ENCODE data around the gene ARRDC4. TPM values are rescaled to one million over a fixed set of nuclear protein-coding genes. Genes with fewer than 3 reads are reported as not detected.

The ARRDC4 gene
- total RNA-seq, 2 donors from 2014 or later = 2.1 TPM

- H3K4me1 ChIP-seq (ENCODE audit: control insufficient read depth, insufficient read depth, low read length) = no peaks in the 10 kb centered on the region
- no peaks in the 10 kb centered on the region for H3K4me1 Mint-ChIP-seq
- H3K36me3 Mint-ChIP-seq (ENCODE audit: low read depth) = no peaks in the 10 kb centered on the region
- H3K27ac Mint-ChIP-seq = no peak overlapping the region
- 80 to 89% methylated on average over 7 to 9 of the region's 9 CpGs for WGBS, 2 experiments (ENCODE audit: insufficient coverage in 1 of 2, insufficient read length in 1 of 2)
- TF ChIP-seq CTCF (conservative IDR thresholded peaks at IDR 0.05) = no peak
- no peak overlapping the region for H3K4me3 ChIP-seq (ENCODE audit: low read length)
- no peaks in the 10 kb centered on the region for H3K9me3 Mint-ChIP-seq
- H3K27me3 Mint-ChIP-seq (ENCODE audit: insufficient read depth) = no peaks in the 10 kb centered on the region
- no peak overlapping the region for H3K9ac ChIP-seq (ENCODE audit: extremely low read depth, low read length, poor library complexity, severe bottlenecking)
- H3K36me3 ChIP-seq (ENCODE audit: control insufficient read depth, insufficient read depth, low read length) = no peaks in the 10 kb centered on the region
- H3K9me3 ChIP-seq (ENCODE audit: control insufficient read depth, low read length) = no peaks in the 10 kb centered on the region
- DNase-seq = no peak
- no peak overlapping the region for H3K27ac ChIP-seq (ENCODE audit: low read depth, low read length)
- no peaks in the 10 kb centered on the region for H3K27me3 ChIP-seq (ENCODE audit: control insufficient read depth, insufficient read depth, low read length, poor library complexity, severe bottlenecking)
- H3K4me3 Mint-ChIP-seq = no peak overlapping the region
Observed at GRCh38 chr15:98005659-98006058, 45.2 kb downstream of the ARRDC4 start.

GRCh38 chr15:98009169-98009568 is 48.7 kb downstream of the ARRDC4 start:
- no peak for DNase-seq
- Mint-ChIP-seq H3K27me3 (ENCODE audit: insufficient read depth) (no peaks in the 10 kb centered on the region), H3K9me3 (no peaks in the 10 kb centered on the region), H3K4me1 (no peaks in the 10 kb centered on the region), H3K4me3 (no peak overlapping the region), H3K27ac (no peak overlapping the region), H3K36me3 (ENCODE audit: low read depth) (no peaks in the 10 kb centered on the region)
- H3K4me3 ChIP-seq (ENCODE audit: low read length) = no peak overlapping the region
- 83 to 93% methylated on average over 2 to 3 of the region's 4 CpGs for WGBS, 2 experiments (ENCODE audit: insufficient coverage in 1 of 2, insufficient read length in 1 of 2)
- no peaks in the 10 kb centered on the region for H3K27me3 ChIP-seq (ENCODE audit: control insufficient read depth, insufficient read depth, low read length, poor library complexity, severe bottlenecking)
- H3K9me3 ChIP-seq (ENCODE audit: control insufficient read depth, low read length) = no peaks in the 10 kb centered on the region
- H3K27ac ChIP-seq (ENCODE audit: low read depth, low read length) = no peak overlapping the region
- no peak for TF ChIP-seq CTCF (conservative IDR thresholded peaks at IDR 0.05)
- no peaks in the 10 kb centered on the region for H3K36me3 ChIP-seq (ENCODE audit: control insufficient read depth, insufficient read depth, low read length)
- H3K4me1 ChIP-seq (ENCODE audit: control insufficient read depth, insufficient read depth, low read length) = no peaks in the 10 kb centered on the region
- no peak overlapping the region for H3K9ac ChIP-seq (ENCODE audit: extremely low read depth, low read length, poor library complexity, severe bottlenecking)

DNA sequence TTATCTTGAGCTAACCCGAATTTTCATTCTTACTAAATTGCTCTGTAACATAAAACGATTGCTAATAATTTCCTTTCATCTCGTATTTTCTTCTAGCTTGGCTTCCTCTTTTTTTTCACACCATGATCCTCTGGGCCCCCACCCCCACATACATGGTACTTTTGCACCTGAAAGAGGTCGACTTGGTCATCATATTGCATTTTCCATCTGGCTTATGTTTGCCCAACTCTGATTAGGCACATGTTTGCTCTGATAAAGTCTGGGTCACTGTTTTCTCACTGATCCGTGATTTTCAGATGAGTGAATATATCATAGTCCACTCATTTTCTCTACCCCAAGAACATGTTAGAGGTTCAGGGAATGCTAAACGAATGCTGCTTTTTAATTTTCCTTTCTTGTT is 49.5 kb downstream of the ARRDC4 start:
- Mint-ChIP-seq H3K27ac (no peak overlapping the region), H3K27me3 (ENCODE audit: insufficient read depth) (no peaks in the 10 kb centered on the region), H3K9me3 (no peaks in the 10 kb centered on the region), H3K4me1 (no peaks in the 10 kb centered on the region), H3K36me3 (ENCODE audit: low read depth) (no peaks in the 10 kb centered on the region), H3K4me3 (no peak overlapping the region)
- WGBS, 2 experiments (ENCODE audit: insufficient coverage in 1 of 2, insufficient read length in 1 of 2) = 84% methylated on average over 3 to 6 of the region's 6 CpGs
- Histone ChIP-seq H3K27me3 (ENCODE audit: control insufficient read depth, insufficient read depth, low read length, poor library complexity, severe bottlenecking) (no peaks in the 10 kb centered on the region), H3K4me3 (ENCODE audit: low read length) (no peak overlapping the region), H3K4me1 (ENCODE audit: control insufficient read depth, insufficient read depth, low read length) (no peaks in the 10 kb centered on the region), H3K36me3 (ENCODE audit: control insufficient read depth, insufficient read depth, low read length) (no peaks in the 10 kb centered on the region), H3K27ac (ENCODE audit: low read depth, low read length) (no peak overlapping the region), H3K9ac (ENCODE audit: extremely low read depth, low read length, poor library complexity, severe bottlenecking) (no peak overlapping the region), H3K9me3 (ENCODE audit: control insufficient read depth, low read length) (no peaks in the 10 kb centered on the region)
- DNase-seq = no peak
- TF ChIP-seq CTCF (conservative IDR thresholded peaks at IDR 0.05) = no peak
